Measurements from ENCODE around the gene ULK3. TPM values are rescaled to one million over a fixed set of nuclear protein-coding genes. Genes with fewer than 3 reads are reported as not detected.

The ULK3 gene
- total RNA-seq, 1 experiment from 2014 or later = 58.3 TPM

- H3K4me3 ChIP-seq (ENCODE audit: low read depth, low read length, poor library complexity, severe bottlenecking) = no peak overlapping the region
- peak; percentile 35 for DNase-seq (ENCODE audit: low spot score)
- BruUV-seq (replicated peaks) = no TSS peak
- H3K4me1 ChIP-seq (ENCODE audit: insufficient read depth, low read length, poor library complexity, severe bottlenecking) = peaks cover 32% of the 10 kb centered on the region
- intact Hi-C loops (cut with micrococcal nuclease; ENCODE audit: unreplicated experiment) = no loop called here
- ChIA-PET POLR2A (ENCODE audit: low non-redundant PET) (interaction anchor here (0.6 kb wide), 1 partner anchor 99 kb away, joined by 5 read pairs; no protein-coding TSS in a partner anchor), CTCF (no interaction called here)
- peak overlapping the region; percentile 66 for H3K27ac ChIP-seq (ENCODE audit: low read depth, low read length, poor library complexity, severe bottlenecking)
- peaks cover 14% of the 10 kb centered on the region for H3K36me3 ChIP-seq (ENCODE audit: insufficient read depth, low read length, poor library complexity, severe bottlenecking)
- H3K27me3 ChIP-seq (replicated peaks; ENCODE audit: insufficient read depth, low read depth, low read length, poor library complexity) = no peaks in the 10 kb centered on the region
- peaks cover 9% of the 10 kb centered on the region for H3K9me3 ChIP-seq (ENCODE audit: low read depth, low read length, poor library complexity, severe bottlenecking)
- no peak for TF ChIP-seq CTCF (conservative IDR thresholded peaks at IDR 0.05; ENCODE audit: low read depth, low read length)
- no peak for TF ChIP-seq EZH2 (IDR thresholded peaks at IDR 0.05; ENCODE audit: borderline replicate concordance, low read depth, low read length, poor library complexity, severe bottlenecking)
Observed at GRCh38 chr15:74868059-74868458, 25.1 kb upstream of the ULK3 start.

GRCh38 chr15:74867466-74868038 is 24.6 kb upstream of the ULK3 start:
- POLR2A ChIA-PET (ENCODE audit: low non-redundant PET) = interaction anchor here (0.6 kb wide), 1 partner anchor 99 kb away, joined by 5 read pairs; no protein-coding TSS in a partner anchor
- TF ChIP-seq EZH2 (IDR thresholded peaks at IDR 0.05; ENCODE audit: borderline replicate concordance, low read depth, low read length, poor library complexity, severe bottlenecking) (no peak), CTCF (conservative IDR thresholded peaks at IDR 0.05; ENCODE audit: low read depth, low read length) (no peak)
- H3K4me1 ChIP-seq (ENCODE audit: insufficient read depth, low read length, poor library complexity, severe bottlenecking) = peaks cover 32% of the 10 kb centered on the region
- peaks cover 14% of the 10 kb centered on the region for H3K36me3 ChIP-seq (ENCODE audit: insufficient read depth, low read length, poor library complexity, severe bottlenecking)
- no peak for DNase-seq (ENCODE audit: low spot score)
- no peaks in the 10 kb centered on the region for H3K27me3 ChIP-seq (replicated peaks; ENCODE audit: insufficient read depth, low read depth, low read length, poor library complexity)
- no peak overlapping the region for H3K4me3 ChIP-seq (ENCODE audit: low read depth, low read length, poor library complexity, severe bottlenecking)
- CTCF ChIA-PET = no interaction called here
- H3K9me3 ChIP-seq (ENCODE audit: low read depth, low read length, poor library complexity, severe bottlenecking) = peaks cover 9% of the 10 kb centered on the region
- intact Hi-C loops (cut with micrococcal nuclease; ENCODE audit: unreplicated experiment) = no loop called here
- peak overlapping the region; percentile 66 for H3K27ac ChIP-seq (ENCODE audit: low read depth, low read length, poor library complexity, severe bottlenecking)
- BruUV-seq (replicated peaks) = no TSS peak

GRCh38 chr15:74866090-74866489 is 23.1 kb upstream of the ULK3 start:
- H3K36me3 ChIP-seq (ENCODE audit: insufficient read depth, low read length, poor library complexity, severe bottlenecking) = peaks cover 14% of the 10 kb centered on the region
- DNase-seq (ENCODE audit: low spot score) = peak; percentile 77
- H3K4me1 ChIP-seq (ENCODE audit: insufficient read depth, low read length, poor library complexity, severe bottlenecking) = peaks cover 27% of the 10 kb centered on the region
- no peak overlapping the region for H3K4me3 ChIP-seq (ENCODE audit: low read depth, low read length, poor library complexity, severe bottlenecking)
- ChIA-PET CTCF (interaction anchor here (0.6 kb wide), 1 partner anchor 36 kb away, joined by 6 read pairs; no protein-coding TSS in a partner anchor), POLR2A (ENCODE audit: low non-redundant PET) (no interaction called here)
- BruUV-seq (replicated peaks) = no TSS peak
- peak overlapping the region; percentile 66 for H3K27ac ChIP-seq (ENCODE audit: low read depth, low read length, poor library complexity, severe bottlenecking)
- H3K27me3 ChIP-seq (replicated peaks; ENCODE audit: insufficient read depth, low read depth, low read length, poor library complexity) = no peaks in the 10 kb centered on the region
- TF ChIP-seq EZH2 (IDR thresholded peaks at IDR 0.05; ENCODE audit: borderline replicate concordance, low read depth, low read length, poor library complexity, severe bottlenecking) (no peak), CTCF (conservative IDR thresholded peaks at IDR 0.05; ENCODE audit: low read depth, low read length) (no peak)
- intact Hi-C loops (cut with micrococcal nuclease; ENCODE audit: unreplicated experiment) = no loop called here
- H3K9me3 ChIP-seq (ENCODE audit: low read depth, low read length, poor library complexity, severe bottlenecking) = peaks cover 9% of the 10 kb centered on the region

Measured in A673 (cell line).